ENCODE results near the gene DDHD1.

The DDHD1 gene

DNA sequence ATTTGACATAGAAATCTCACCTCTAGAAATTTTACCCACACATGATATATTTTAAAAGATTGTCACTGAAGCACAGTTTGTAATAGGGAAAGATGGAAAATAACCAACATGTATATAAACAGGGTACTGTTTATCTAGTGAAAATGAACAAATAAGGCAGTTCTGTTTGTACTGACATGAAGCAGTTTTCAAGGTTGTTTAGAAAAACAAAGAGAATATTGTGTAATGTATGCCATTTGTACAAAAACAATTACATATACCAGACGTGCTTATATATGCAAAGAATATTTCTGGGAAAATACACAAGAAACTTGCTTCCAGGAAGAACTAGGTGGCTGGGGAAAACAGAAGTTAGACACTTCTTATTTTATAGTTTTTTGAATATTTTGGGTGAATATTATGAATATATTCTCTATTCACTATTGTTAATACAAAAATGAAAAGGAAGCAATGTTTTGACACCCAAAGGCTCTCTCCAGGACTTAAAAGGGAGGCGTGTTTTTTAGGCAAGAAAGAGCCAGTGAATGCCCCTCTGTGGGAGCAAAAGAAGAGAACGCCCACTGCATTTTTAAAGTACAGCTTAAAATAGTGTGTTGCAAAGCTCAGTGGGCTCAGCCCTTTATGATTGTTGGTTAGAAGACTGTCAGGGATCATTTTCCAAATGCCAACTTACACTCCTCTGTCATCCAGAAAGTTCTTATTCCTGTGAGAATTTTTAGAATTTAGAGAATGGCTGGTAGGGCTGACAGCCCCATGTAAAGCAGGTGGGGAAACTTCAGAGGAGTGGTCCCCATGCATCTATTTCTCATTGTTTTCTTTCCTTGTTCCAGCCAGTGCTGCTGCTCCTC is 142.7 kb downstream of the DDHD1 start:
- no peaks in the 10 kb centered on the region for H3K79me2 ChIP-seq (ENCODE audit: insufficient read depth, low read length)
- H3K9me2 ChIP-seq (replicated peaks; ENCODE audit: insufficient read depth, low read length) = no peaks in the 10 kb centered on the region
- TF ChIP-seq EZH2phosphoT487 (conservative IDR thresholded peaks at IDR 0.05; ENCODE audit: low read length) = no peak
- TF ChIP-seq, protein P1, sequence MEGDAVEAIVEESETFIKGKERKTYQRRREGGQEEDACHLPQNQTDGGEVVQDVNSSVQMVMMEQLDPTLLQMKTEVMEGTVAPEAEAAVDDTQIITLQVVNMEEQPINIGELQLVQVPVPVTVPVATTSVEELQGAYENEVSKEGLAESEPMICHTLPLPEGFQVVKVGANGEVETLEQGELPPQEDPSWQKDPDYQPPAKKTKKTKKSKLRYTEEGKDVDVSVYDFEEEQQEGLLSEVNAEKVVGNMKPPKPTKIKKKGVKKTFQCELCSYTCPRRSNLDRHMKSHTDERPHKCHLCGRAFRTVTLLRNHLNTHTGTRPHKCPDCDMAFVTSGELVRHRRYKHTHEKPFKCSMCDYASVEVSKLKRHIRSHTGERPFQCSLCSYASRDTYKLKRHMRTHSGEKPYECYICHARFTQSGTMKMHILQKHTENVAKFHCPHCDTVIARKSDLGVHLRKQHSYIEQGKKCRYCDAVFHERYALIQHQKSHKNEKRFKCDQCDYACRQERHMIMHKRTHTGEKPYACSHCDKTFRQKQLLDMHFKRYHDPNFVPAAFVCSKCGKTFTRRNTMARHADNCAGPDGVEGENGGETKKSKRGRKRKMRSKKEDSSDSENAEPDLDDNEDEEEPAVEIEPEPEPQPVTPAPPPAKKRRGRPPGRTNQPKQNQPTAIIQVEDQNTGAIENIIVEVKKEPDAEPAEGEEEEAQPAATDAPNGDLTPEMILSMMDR (IDR thresholded peaks at IDR 0.05; ENCODE audit: insufficient read depth, low read length, poor library complexity, severe bottlenecking) = no peak
- H3K4me2 ChIP-seq (ENCODE audit: low read depth, low read length, poor library complexity, severe bottlenecking) = no peak overlapping the region
- no peaks in the 10 kb centered on the region for H3K9me3 ChIP-seq (ENCODE audit: insufficient read depth, low read length)
- no peak overlapping the region for H3K4me3 ChIP-seq (ENCODE audit: insufficient read depth, low read length, poor library complexity, severe bottlenecking)
- H3F3A ChIP-seq (ENCODE audit: insufficient read depth) = no peaks in the 10 kb centered on the region
- no peaks in the 10 kb centered on the region for H3K36me3 ChIP-seq (ENCODE audit: low read length)
- H3K27me3 ChIP-seq (ENCODE audit: low read length) = no peaks in the 10 kb centered on the region
- no peak overlapping the region for H3K9ac ChIP-seq (ENCODE audit: low read length)
- no peaks in the 10 kb centered on the region for H4K20me1 ChIP-seq (ENCODE audit: low read depth, low read length)
- H3K27ac ChIP-seq (ENCODE audit: low read depth, low read length) = no peak overlapping the region
- no peak overlapping the region for H2AFZ ChIP-seq (ENCODE audit: low read depth, low read length, severe bottlenecking)

DNA sequence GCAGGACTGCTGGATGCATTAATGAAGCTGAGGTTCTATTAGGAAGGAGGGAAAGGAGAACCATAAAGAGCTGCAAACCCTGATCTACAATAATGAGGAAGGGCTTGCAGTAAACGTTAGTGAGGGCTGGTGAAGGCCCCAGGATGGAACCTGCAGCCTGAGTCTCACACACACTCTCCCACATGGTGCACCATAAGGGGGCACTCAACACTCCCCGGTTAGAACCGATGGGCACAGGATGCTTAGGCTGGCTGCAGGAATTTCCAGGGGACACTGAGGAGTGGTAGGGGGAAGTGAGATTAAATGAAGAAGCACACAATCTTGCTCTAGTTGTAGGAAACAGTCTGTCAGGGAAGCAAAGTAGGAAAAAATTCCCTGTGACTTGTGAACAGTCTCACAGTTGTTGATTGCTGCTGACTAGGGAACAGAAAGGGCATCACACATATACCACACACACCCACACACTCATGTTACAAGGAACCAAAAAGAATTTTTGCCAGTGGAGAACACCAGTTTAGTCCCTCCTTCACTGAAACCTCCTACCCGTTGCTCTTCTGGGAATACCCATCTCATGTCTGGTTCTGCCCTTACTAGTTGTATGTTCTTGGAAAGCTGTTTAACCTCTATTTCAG is 146.1 kb downstream of the DDHD1 start:
- H3K9me3 ChIP-seq (ENCODE audit: insufficient read depth, low read length) = no peaks in the 10 kb centered on the region
- TF ChIP-seq, protein P1 (IDR thresholded peaks at IDR 0.05; ENCODE audit: insufficient read depth, low read length, poor library complexity, severe bottlenecking) = no peak
- no peak for TF ChIP-seq EZH2phosphoT487 (conservative IDR thresholded peaks at IDR 0.05; ENCODE audit: low read length)
- H4K20me1 ChIP-seq (ENCODE audit: low read depth, low read length) = no peaks in the 10 kb centered on the region
- no peak overlapping the region for H3K9ac ChIP-seq (ENCODE audit: low read length)
- H2AFZ ChIP-seq (ENCODE audit: low read depth, low read length, severe bottlenecking) = no peak overlapping the region
- no peak overlapping the region for H3K4me2 ChIP-seq (ENCODE audit: low read depth, low read length, poor library complexity, severe bottlenecking)
- no peak overlapping the region for H3K27ac ChIP-seq (ENCODE audit: low read depth, low read length)
- H3K36me3 ChIP-seq (ENCODE audit: low read length) = no peaks in the 10 kb centered on the region
- no peaks in the 10 kb centered on the region for H3K79me2 ChIP-seq (ENCODE audit: insufficient read depth, low read length)
- H3K27me3 ChIP-seq (ENCODE audit: low read length) = no peaks in the 10 kb centered on the region
- H3F3A ChIP-seq (ENCODE audit: insufficient read depth) = no peaks in the 10 kb centered on the region
- no peaks in the 10 kb centered on the region for H3K9me2 ChIP-seq (replicated peaks; ENCODE audit: insufficient read depth, low read length)
- H3K4me3 ChIP-seq (ENCODE audit: insufficient read depth, low read length, poor library complexity, severe bottlenecking) = no peak overlapping the region

DNA sequence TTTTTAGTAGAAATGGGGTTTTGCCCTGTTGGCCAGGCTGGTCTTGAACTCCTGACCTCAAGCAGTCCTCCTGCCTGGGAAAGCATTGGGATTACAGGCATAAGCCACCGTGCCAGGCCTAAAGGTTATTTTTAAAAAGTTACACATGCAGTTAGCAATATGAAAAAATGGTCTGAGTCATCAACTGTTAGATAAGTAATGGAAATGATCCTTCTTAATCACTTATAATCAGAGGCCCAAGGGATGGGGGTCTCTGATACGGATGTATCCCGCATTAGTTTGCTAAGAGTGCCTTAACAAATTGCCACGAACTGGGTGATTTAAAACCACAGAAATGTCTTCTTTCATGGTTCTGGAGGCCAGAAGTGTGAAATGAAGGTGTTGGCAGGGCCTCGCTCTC is 148.1 kb downstream of the DDHD1 start:
- no peak overlapping the region for H3K4me2 ChIP-seq (ENCODE audit: low read depth, low read length, poor library complexity, severe bottlenecking)
- H3K4me3 ChIP-seq (ENCODE audit: insufficient read depth, low read length, poor library complexity, severe bottlenecking) = no peak overlapping the region
- no peaks in the 10 kb centered on the region for H4K20me1 ChIP-seq (ENCODE audit: low read depth, low read length)
- TF ChIP-seq, protein P1 (IDR thresholded peaks at IDR 0.05; ENCODE audit: insufficient read depth, low read length, poor library complexity, severe bottlenecking) = no peak
- TF ChIP-seq EZH2phosphoT487 (conservative IDR thresholded peaks at IDR 0.05; ENCODE audit: low read length) = no peak
- H3K79me2 ChIP-seq (ENCODE audit: insufficient read depth, low read length) = no peaks in the 10 kb centered on the region
- no peaks in the 10 kb centered on the region for H3K9me2 ChIP-seq (replicated peaks; ENCODE audit: insufficient read depth, low read length)
- no peaks in the 10 kb centered on the region for H3K36me3 ChIP-seq (ENCODE audit: low read length)
- H2AFZ ChIP-seq (ENCODE audit: low read depth, low read length, severe bottlenecking) = no peak overlapping the region
- no peak overlapping the region for H3K27ac ChIP-seq (ENCODE audit: low read depth, low read length)
- H3K9me3 ChIP-seq (ENCODE audit: insufficient read depth, low read length) = no peaks in the 10 kb centered on the region
- no peaks in the 10 kb centered on the region for H3F3A ChIP-seq (ENCODE audit: insufficient read depth)
- H3K9ac ChIP-seq (ENCODE audit: low read length) = no peak overlapping the region
- H3K27me3 ChIP-seq (ENCODE audit: low read length) = no peaks in the 10 kb centered on the region
